Mammary epithelial cell (primary cell): ENCODE results near the gene NLRP14.

Source experiments
- EZH2 ChIP-seq: IDR thresholded peaks from 2 replicates; pipeline ENCODE4 v1.6.1; 2012; ENCODE audit warnings: low read length, inconsistent platforms, borderline replicate concordance
- TF ChIP-seq, protein P1 (sequence below), 2 donors: IDR thresholded peaks in 1 of 2; conservative IDR thresholded peaks in 1 of 2; 2 replicates each; pipeline ENCODE4 v1.5.1; 2011 to 2012; ENCODE audit warnings: inconsistent platforms in 2 of 2, low read length in 2 of 2, mild to moderate bottlenecking in 2 of 2, control low read depth in 1 of 2, low read depth in 1 of 2; ENCODE audit not compliant: insufficient read depth in 1 of 2; ENCODE audit errors: extremely low read depth in 1 of 2

- no peak for TF ChIP-seq EZH2
- TF ChIP-seq, protein P1, sequence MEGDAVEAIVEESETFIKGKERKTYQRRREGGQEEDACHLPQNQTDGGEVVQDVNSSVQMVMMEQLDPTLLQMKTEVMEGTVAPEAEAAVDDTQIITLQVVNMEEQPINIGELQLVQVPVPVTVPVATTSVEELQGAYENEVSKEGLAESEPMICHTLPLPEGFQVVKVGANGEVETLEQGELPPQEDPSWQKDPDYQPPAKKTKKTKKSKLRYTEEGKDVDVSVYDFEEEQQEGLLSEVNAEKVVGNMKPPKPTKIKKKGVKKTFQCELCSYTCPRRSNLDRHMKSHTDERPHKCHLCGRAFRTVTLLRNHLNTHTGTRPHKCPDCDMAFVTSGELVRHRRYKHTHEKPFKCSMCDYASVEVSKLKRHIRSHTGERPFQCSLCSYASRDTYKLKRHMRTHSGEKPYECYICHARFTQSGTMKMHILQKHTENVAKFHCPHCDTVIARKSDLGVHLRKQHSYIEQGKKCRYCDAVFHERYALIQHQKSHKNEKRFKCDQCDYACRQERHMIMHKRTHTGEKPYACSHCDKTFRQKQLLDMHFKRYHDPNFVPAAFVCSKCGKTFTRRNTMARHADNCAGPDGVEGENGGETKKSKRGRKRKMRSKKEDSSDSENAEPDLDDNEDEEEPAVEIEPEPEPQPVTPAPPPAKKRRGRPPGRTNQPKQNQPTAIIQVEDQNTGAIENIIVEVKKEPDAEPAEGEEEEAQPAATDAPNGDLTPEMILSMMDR (conservative IDR thresholded peaks at IDR 0.05 in 1 of 2, IDR thresholded peaks at IDR 0.05 in 1 of 2; ENCODE audit: extremely low read depth in 1 of 2, insufficient read depth in 1 of 2, low read depth in 1 of 2, low read length in 2 of 2): no peak
These were observed 33.8 kb upstream of the NLRP14 start for GRCh38 chr11:6986487-6986886.
